NCI-H1417 (cell line): Measurements from ENCODE around the gene GLI1.
"Not testable (repeated sequence)": the region's sequence is repeated elsewhere in the genome, so short reads cannot be mapped to it uniquely, and the experiment has no call there.

Experiments used
- DNase-seq, 3 experiments: peaks; one replicate each; lab custom pipeline; 2025; lab: John Stamatoyannopoulos, UW

The GLI1 gene

GRCh38 chr12:57441846-57442427 is 17.6 kb upstream of the GLI1 start:
- no peak for DNase-seq

GRCh38 chr12:57444337-57444736 is 15.2 kb upstream of the GLI1 start:
- DNase-seq: not testable (repeated sequence)

GRCh38 chr12:57444744-57445143 is 14.8 kb upstream of the GLI1 start:
- no peak for DNase-seq

GRCh38 chr12:57446292-57446960 is 13.2 kb upstream of the GLI1 start:
- DNase-seq: no peak

- DNase-seq: no peak
Measured at GRCh38 chr12:57448669-57449068, 10.9 kb upstream of the GLI1 start.

GRCh38 chr12:57449375-57449774 is 10.2 kb upstream of the GLI1 start:
- DNase-seq: no peak

GRCh38 chr12:57450057-57450456 is 9.5 kb upstream of the GLI1 start:
- no peak for DNase-seq

GRCh38 chr12:57451233-57451778 is 8.3 kb upstream of the GLI1 start:
- DNase-seq: no peak

GRCh38 chr12:57452181-57452936 is 7.2 kb upstream of the GLI1 start:
- no peak for DNase-seq

- DNase-seq: peak; percentile 66 to 85 (median 70)
Measured at GRCh38 chr12:57452937-57453509, 6.6 kb upstream of the GLI1 start.

- no peak for DNase-seq
Measured at GRCh38 chr12:57454213-57454565, 5.4 kb upstream of the GLI1 start.

GRCh38 chr12:57454566-57455373 is 4.8 kb upstream of the GLI1 start, which contains the start of gene INHBE:
TSS of gene INHBE (plus strand) at chr12:57455307. CDS start at chr12:57455537, 230 bp downstream.
- peak; percentile 53 to 83 (median 69) for DNase-seq

GRCh38 chr12:57455374-57456144 is 4.0 kb upstream of the GLI1 start:
- peak in 1 of 3 experiments; percentile 83 for DNase-seq

GRCh38 chr12:57456145-57456700 is 3.4 kb upstream of the GLI1 start:
- DNase-seq: peak in 2 of 3 experiments; percentile 61 to 63

GRCh38 chr12:57456737-57457490 is 2.7 kb upstream of the GLI1 start:
- no peak for DNase-seq

- no peak for DNase-seq
Measured at GRCh38 chr12:57458665-57459054, 925 bp upstream of the GLI1 start.

- peak; percentile 92 to 96 (median 94) for DNase-seq
Measured at GRCh38 chr12:57459055-57459749, 383 bp upstream of the GLI1 start.

GRCh38 chr12:57460468-57460784 is 841 bp downstream of the GLI1 start:
- peak in 1 of 3 experiments; percentile 26 for DNase-seq

- DNase-seq: no peak
Measured at GRCh38 chr12:57460841-57461275, 1.3 kb downstream of the GLI1 start.
